Astrocyte (in vitro differentiated cells and primary cell): ENCODE results near the gene FLT1.

Source experiments
- EZH2 ChIP-seq: IDR thresholded peaks from 2 replicates; pipeline ENCODE4 v1.6.1; 2012; ENCODE audit warnings: mild to moderate bottlenecking, low read length, inconsistent platforms; ENCODE audit not compliant: insufficient read depth
- TF ChIP-seq, protein P1 (sequence below): IDR thresholded peaks from 2 replicates; pipeline ENCODE4 v1.5.1; 2011; ENCODE audit warnings: low read depth, mild to moderate bottlenecking, inconsistent platforms, low read length, moderate library complexity; ENCODE audit not compliant: insufficient read depth

DNA sequence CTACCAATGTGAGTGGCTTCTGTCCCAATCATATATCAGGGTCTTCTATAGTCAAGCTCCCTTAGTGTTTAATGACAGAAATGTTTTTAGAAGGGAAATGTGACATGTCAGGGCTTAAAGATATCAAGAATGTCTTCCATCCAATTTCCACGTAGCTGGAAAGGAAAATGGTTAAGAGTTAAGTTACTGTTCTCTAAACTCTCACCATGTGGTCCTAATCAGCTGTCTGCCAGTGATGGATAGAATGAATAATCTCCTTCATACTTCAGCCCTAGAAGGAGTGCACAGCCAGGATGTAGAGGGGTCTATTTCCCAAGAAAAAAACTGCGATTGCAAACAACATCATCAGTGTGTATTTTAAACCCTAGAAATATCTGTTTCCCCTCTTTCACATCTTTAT is 36.3 kb downstream of the FLT1 start:
- TF ChIP-seq, protein P1, sequence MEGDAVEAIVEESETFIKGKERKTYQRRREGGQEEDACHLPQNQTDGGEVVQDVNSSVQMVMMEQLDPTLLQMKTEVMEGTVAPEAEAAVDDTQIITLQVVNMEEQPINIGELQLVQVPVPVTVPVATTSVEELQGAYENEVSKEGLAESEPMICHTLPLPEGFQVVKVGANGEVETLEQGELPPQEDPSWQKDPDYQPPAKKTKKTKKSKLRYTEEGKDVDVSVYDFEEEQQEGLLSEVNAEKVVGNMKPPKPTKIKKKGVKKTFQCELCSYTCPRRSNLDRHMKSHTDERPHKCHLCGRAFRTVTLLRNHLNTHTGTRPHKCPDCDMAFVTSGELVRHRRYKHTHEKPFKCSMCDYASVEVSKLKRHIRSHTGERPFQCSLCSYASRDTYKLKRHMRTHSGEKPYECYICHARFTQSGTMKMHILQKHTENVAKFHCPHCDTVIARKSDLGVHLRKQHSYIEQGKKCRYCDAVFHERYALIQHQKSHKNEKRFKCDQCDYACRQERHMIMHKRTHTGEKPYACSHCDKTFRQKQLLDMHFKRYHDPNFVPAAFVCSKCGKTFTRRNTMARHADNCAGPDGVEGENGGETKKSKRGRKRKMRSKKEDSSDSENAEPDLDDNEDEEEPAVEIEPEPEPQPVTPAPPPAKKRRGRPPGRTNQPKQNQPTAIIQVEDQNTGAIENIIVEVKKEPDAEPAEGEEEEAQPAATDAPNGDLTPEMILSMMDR = no peak
- no peak for TF ChIP-seq EZH2
